ENCODE data around the gene TUBGCP6. TPM values are rescaled to one million over a fixed set of nuclear protein-coding genes. Genes with fewer than 3 reads are reported as not detected.
A peak's percentile ranks its signal among the peaks of the same experiment; 100 is the strongest.

TUBGCP6 gene
- total and polyA plus RNA-seq, 2 donors (not counting 3 experiments of a cell fraction or from before 2014, with no cell fraction given): 33.1 to 45.3 TPM

DNA sequence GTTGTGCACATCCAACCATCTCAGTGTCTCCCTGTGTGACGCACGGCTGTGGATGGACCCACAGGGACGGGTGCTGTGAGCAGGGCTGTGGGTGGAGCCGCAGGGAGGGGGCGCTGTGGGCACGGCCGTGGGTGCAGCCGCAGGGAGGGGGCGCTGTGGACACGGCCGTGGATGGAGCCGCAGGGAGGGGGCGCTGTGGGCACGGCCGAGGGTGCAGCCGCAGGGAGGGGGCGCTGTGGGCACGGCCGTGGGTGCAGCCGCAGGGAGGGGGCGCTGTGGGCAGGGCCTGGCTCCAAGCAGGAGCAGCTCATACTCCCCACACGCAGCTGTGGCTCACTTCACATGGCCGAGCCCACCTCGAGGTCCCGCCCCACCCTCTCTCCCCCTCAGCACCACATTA, 31.3 kb upstream of the TUBGCP6 start:
- H3K9me3 ChIP-seq (replicated peaks; ENCODE audit: control insufficient read depth, insufficient read depth, low read length): no peaks in the 10 kb centered on the region
- H3K79me2 ChIP-seq (ENCODE audit: control insufficient read depth, insufficient read depth, low read length): no peaks in the 10 kb centered on the region
- CTCF ChIA-PET: interaction anchor here (0.6 to 3.1 kb wide), 12 partner anchors 9 to 65 kb away, joined by 3 to 36 read pairs (median 4); partner anchors contain the start of genes DENND6B and PLXNB2
- H3K4me3 ChIP-seq (replicated peaks in 1 of 3; ENCODE audit: insufficient read depth in 1 of 3, low read depth in 1 of 3, low read length in 3 of 3): no peak overlapping the region
- POLR2A ChIA-PET: no interaction called here
- peak; percentile 33 for FAIRE-seq
- intact Hi-C loops (cut with micrococcal nuclease) (loop anchor here (1.0 kb wide), 1 partner anchor 51 kb away; the partner anchor contains the start of gene DENND6B), dilution Hi-C loops (cut with MboI; ENCODE audit: extremely low pct_ligation_motif_present, low sequenced_read_pairs) (no loop called here)
- no peak overlapping the region for H3K27ac ChIP-seq (ENCODE audit: insufficient read depth, low read depth, low read length)
- TF ChIP-seq, protein P1, sequence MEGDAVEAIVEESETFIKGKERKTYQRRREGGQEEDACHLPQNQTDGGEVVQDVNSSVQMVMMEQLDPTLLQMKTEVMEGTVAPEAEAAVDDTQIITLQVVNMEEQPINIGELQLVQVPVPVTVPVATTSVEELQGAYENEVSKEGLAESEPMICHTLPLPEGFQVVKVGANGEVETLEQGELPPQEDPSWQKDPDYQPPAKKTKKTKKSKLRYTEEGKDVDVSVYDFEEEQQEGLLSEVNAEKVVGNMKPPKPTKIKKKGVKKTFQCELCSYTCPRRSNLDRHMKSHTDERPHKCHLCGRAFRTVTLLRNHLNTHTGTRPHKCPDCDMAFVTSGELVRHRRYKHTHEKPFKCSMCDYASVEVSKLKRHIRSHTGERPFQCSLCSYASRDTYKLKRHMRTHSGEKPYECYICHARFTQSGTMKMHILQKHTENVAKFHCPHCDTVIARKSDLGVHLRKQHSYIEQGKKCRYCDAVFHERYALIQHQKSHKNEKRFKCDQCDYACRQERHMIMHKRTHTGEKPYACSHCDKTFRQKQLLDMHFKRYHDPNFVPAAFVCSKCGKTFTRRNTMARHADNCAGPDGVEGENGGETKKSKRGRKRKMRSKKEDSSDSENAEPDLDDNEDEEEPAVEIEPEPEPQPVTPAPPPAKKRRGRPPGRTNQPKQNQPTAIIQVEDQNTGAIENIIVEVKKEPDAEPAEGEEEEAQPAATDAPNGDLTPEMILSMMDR (IDR thresholded peaks at IDR 0.05; ENCODE audit: extremely low read depth in 1 of 2, insufficient read depth in 1 of 2, low read depth in 1 of 2, low read length in 2 of 2): peak; percentile 38 to 50
- TF ChIP-seq POLR2AphosphoS5 (IDR thresholded peaks at IDR 0.05; ENCODE audit: insufficient read depth, low read depth, low read length): no peak
- no peak overlapping the region for H3K9ac ChIP-seq (replicated peaks; ENCODE audit: extremely low read depth, insufficient read depth, low read length)
- peaks cover 6% of the 10 kb centered on the region for H3K4me1 ChIP-seq (ENCODE audit: control insufficient read depth, extremely low read depth, insufficient read depth, low read length)
- DNase-seq (ENCODE audit: low read depth, low spot score): peak; percentile 43
- no peaks in the 10 kb centered on the region for H3K9me1 ChIP-seq (replicated peaks; ENCODE audit: control insufficient read depth, extremely low read depth, insufficient read depth, low read length)
- H4K20me1 ChIP-seq (replicated peaks; ENCODE audit: control insufficient read depth, extremely low read depth, insufficient read depth, low read length): no peaks in the 10 kb centered on the region
- H3K4me2 ChIP-seq (ENCODE audit: insufficient read depth, low read length): no peak overlapping the region
- BruUV-seq (replicated peaks): no TSS peak
- peaks cover 26 to 50% of the 10 kb centered on the region in 2 experiments for H3K36me3 ChIP-seq (ENCODE audit: control insufficient read depth in 2 of 2, extremely low read depth in 1 of 2, insufficient read depth in 2 of 2, low read length in 2 of 2)
- no peaks in the 10 kb centered on the region for H3K27me3 ChIP-seq (ENCODE audit: control insufficient read depth in 2 of 2, insufficient read depth in 2 of 2, low read length in 2 of 2)
- H2AFZ ChIP-seq (ENCODE audit: low read depth, low read length): no peak overlapping the region

DNA sequence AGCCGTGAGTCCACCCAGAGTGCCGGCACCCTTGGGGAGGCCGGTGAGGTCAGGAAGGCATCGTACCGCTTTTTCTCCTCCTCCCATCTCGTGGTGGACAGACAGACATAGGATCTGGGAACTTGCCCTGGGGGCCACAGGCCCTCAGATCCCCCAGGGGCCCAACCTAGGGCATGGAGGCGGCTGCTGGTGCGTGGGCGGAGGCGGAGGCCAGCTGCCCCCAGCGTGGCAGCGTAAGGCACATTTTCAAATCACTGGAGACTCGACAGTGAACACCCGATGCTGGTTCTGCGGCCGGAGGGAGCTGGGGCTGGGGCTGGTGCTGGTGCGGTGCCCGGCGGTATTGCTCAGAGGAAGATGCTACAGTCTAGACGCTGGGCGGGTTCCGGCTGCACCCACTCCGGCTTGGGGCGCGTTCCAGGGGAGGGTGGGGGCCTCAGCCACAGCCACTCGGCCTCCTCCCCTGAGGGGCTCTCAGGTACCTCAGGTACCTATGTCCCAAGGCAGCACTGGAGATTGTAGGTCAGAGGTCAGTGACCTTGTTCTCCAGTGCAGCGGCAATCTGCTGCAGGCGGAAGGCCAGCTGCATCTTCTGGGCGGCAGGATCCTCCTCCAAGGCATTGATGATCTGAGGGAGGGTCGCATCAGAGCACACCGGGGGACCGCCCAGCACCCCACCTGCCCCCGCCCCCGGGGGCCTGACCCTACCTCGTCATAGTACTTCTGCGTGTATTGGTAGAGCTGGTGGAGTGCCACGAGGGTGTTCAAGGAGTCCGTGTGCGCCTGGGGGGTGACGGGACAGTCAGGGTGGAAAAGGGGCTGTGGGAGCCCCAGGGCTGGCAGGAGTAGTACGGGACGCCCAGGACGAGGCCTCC, 30.6 kb upstream of the TUBGCP6 start:
- H4K20me1 ChIP-seq (replicated peaks; ENCODE audit: control insufficient read depth, extremely low read depth, insufficient read depth, low read length): no peaks in the 10 kb centered on the region
- no peaks in the 10 kb centered on the region for H3K27me3 ChIP-seq (ENCODE audit: control insufficient read depth in 2 of 2, insufficient read depth in 2 of 2, low read length in 2 of 2)
- H3K4me1 ChIP-seq (ENCODE audit: control insufficient read depth, extremely low read depth, insufficient read depth, low read length): peaks cover 12% of the 10 kb centered on the region
- no peaks in the 10 kb centered on the region for H3K79me2 ChIP-seq (ENCODE audit: control insufficient read depth, insufficient read depth, low read length)
- peaks cover 21 to 45% of the 10 kb centered on the region in 2 experiments for H3K36me3 ChIP-seq (ENCODE audit: control insufficient read depth in 2 of 2, extremely low read depth in 1 of 2, insufficient read depth in 2 of 2, low read length in 2 of 2)
- ChIA-PET CTCF (interaction anchor here (0.9 to 3.1 kb wide), 5 partner anchors 18 to 66 kb away, joined by 4 to 36 read pairs (median 20); partner anchors contain the start of genes DENND6B and PLXNB2), POLR2A (no interaction called here)
- H3K4me3 ChIP-seq (replicated peaks in 1 of 3; ENCODE audit: insufficient read depth in 1 of 3, low read depth in 1 of 3, low read length in 3 of 3): no peak overlapping the region
- H3K9me1 ChIP-seq (replicated peaks; ENCODE audit: control insufficient read depth, extremely low read depth, insufficient read depth, low read length): no peaks in the 10 kb centered on the region
- H2AFZ ChIP-seq (ENCODE audit: low read depth, low read length): no peak overlapping the region
- DNase-seq (ENCODE audit: low read depth, low spot score): no peak
- dilution Hi-C loops (cut with MboI; ENCODE audit: extremely low pct_ligation_motif_present, low sequenced_read_pairs) (no loop called here), intact Hi-C loops (cut with micrococcal nuclease) (loop anchor here (1.0 kb wide), 1 partner anchor 52 kb away; the partner anchor contains the start of gene DENND6B)
- no peak overlapping the region for H3K27ac ChIP-seq (ENCODE audit: insufficient read depth, low read depth, low read length)
- no peaks in the 10 kb centered on the region for H3K9me3 ChIP-seq (replicated peaks; ENCODE audit: control insufficient read depth, insufficient read depth, low read length)
- BruUV-seq (replicated peaks): TSS peak; percentile 81
- FAIRE-seq: no peak
- no peak overlapping the region for H3K4me2 ChIP-seq (ENCODE audit: insufficient read depth, low read length)
- H3K9ac ChIP-seq (replicated peaks; ENCODE audit: extremely low read depth, insufficient read depth, low read length): no peak overlapping the region
- no peak for TF ChIP-seq FOS (IDR thresholded peaks at IDR 0.05; ENCODE audit: borderline replicate concordance, insufficient read depth, low read length)
- TF ChIP-seq GATA2 (IDR thresholded peaks at IDR 0.05; ENCODE audit: insufficient read depth, insufficient read length, low read depth, low read length): no peak
- TF ChIP-seq EZH2 (IDR thresholded peaks at IDR 0.05; ENCODE audit: borderline replicate concordance, low read depth, low read length, severe bottlenecking): no peak
- TF ChIP-seq, protein P2, sequence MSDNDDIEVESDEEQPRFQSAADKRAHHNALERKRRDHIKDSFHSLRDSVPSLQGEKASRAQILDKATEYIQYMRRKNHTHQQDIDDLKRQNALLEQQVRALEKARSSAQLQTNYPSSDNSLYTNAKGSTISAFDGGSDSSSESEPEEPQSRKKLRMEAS (IDR thresholded peaks at IDR 0.05; ENCODE audit: insufficient read depth, insufficient read length): no peak
- TF ChIP-seq JUN (IDR thresholded peaks at IDR 0.05; ENCODE audit: borderline replicate concordance, insufficient read depth, insufficient read length, low read depth): no peak
- TF ChIP-seq, protein P1 (IDR thresholded peaks at IDR 0.05; ENCODE audit: extremely low read depth in 1 of 2, insufficient read depth in 1 of 2, low read depth in 1 of 2, low read length in 2 of 2): no peak
- no peak for TF ChIP-seq POLR2AphosphoS5 (IDR thresholded peaks at IDR 0.05; ENCODE audit: insufficient read depth, low read depth, low read length)
- TF ChIP-seq POLR2A (IDR thresholded peaks at IDR 0.05; ENCODE audit: low read depth, low read length): no peak
- no peak for TF ChIP-seq MYC (IDR thresholded peaks at IDR 0.05; ENCODE audit: low read depth, low read length)

Data from endothelial cell of umbilical vein (primary cell).